ENCODE results near the gene IFI16.

Gene IFI16

GRCh38 chr1:159090286-159091179, 80.8 kb downstream of the IFI16 start:
- Histone ChIP-seq H4K91ac (ENCODE audit: low read length) (no peak overlapping the region), H2BK12ac (ENCODE audit: low read length in 2 of 2) (no peak overlapping the region), H2AK5ac (ENCODE audit: low read length, severe bottlenecking) (no peak overlapping the region), H3K4me2 (ENCODE audit: low read length, poor library complexity, severe bottlenecking) (no peak overlapping the region), H2BK15ac (ENCODE audit: low read depth, poor library complexity, severe bottlenecking) (no peak overlapping the region), H2AFZ (ENCODE audit: low read depth, low read length) (no peak overlapping the region), H3K4me3 (ENCODE audit: insufficient read depth in 1 of 2, low read depth in 1 of 2, low read length in 2 of 2) (no peak overlapping the region), H4K8ac (ENCODE audit: low read length) (no peak overlapping the region), H2BK120ac (ENCODE audit: low read depth, low read length) (no peak overlapping the region), H3K18ac (ENCODE audit: low read depth in 1 of 2, low read length in 2 of 2) (no peak overlapping the region), H3K36me3 (ENCODE audit: control insufficient read depth in 1 of 2, insufficient read depth in 2 of 2, low read depth in 1 of 2, low read length in 2 of 2) (no peaks in the 10 kb centered on the region), H3K9me3 (ENCODE audit: control insufficient read depth, low read length) (no peaks in the 10 kb centered on the region), H3K14ac (ENCODE audit: low read length in 2 of 2) (no peak overlapping the region), H3K79me1 (replicated peaks; ENCODE audit: low read length, poor library complexity, severe bottlenecking) (no peaks in the 10 kb centered on the region), H3K4me1 (ENCODE audit: control insufficient read depth, insufficient read depth, low read depth, low read length) (no peaks in the 10 kb centered on the region), H3K23ac (ENCODE audit: low read length in 2 of 2) (no peak overlapping the region), H3K4ac (ENCODE audit: low read depth in 1 of 2, low read length in 2 of 2) (no peak overlapping the region), H3K9ac (ENCODE audit: low read length) (no peak overlapping the region), H3K27ac (ENCODE audit: low read length, poor library complexity, severe bottlenecking) (no peak overlapping the region), H3K27me3 (ENCODE audit: control insufficient read depth in 1 of 2, insufficient read depth in 1 of 2, low read length in 2 of 2) (peaks cover 0 to 4% of the 10 kb centered on the region in 2 experiments), H2BK5ac (ENCODE audit: low read depth, low read length, poor library complexity, severe bottlenecking) (no peak overlapping the region)
- peak; percentile 41 for DNase-seq
- 97% methylated on average over 3 of the region's 4 CpGs for WGBS

- Histone ChIP-seq H3K9me3 (ENCODE audit: control insufficient read depth, low read length) (no peaks in the 10 kb centered on the region), H3K4me1 (ENCODE audit: control insufficient read depth, insufficient read depth, low read depth, low read length) (no peaks in the 10 kb centered on the region), H2AK5ac (ENCODE audit: low read length, severe bottlenecking) (no peak overlapping the region), H4K91ac (ENCODE audit: low read length) (no peak overlapping the region), H3K27me3 (ENCODE audit: control insufficient read depth in 1 of 2, insufficient read depth in 1 of 2, low read length in 2 of 2) (peaks cover 0 to 4% of the 10 kb centered on the region in 2 experiments), H3K4ac (ENCODE audit: low read depth in 1 of 2, low read length in 2 of 2) (no peak overlapping the region), H2BK12ac (ENCODE audit: low read length in 2 of 2) (no peak overlapping the region), H3K9ac (ENCODE audit: low read length) (peak overlapping the region; percentile 26), H3K36me3 (ENCODE audit: control insufficient read depth in 1 of 2, insufficient read depth in 2 of 2, low read depth in 1 of 2, low read length in 2 of 2) (no peaks in the 10 kb centered on the region), H2BK5ac (ENCODE audit: low read depth, low read length, poor library complexity, severe bottlenecking) (no peak overlapping the region), H3K79me1 (replicated peaks; ENCODE audit: low read length, poor library complexity, severe bottlenecking) (no peaks in the 10 kb centered on the region), H3K14ac (ENCODE audit: low read length in 2 of 2) (no peak overlapping the region), H3K23ac (ENCODE audit: low read length in 2 of 2) (no peak overlapping the region), H3K4me3 (ENCODE audit: insufficient read depth in 1 of 2, low read depth in 1 of 2, low read length in 2 of 2) (peak overlapping the region in 1 of 2 experiments; percentile 22), H3K4me2 (ENCODE audit: low read length, poor library complexity, severe bottlenecking) (no peak overlapping the region), H3K27ac (ENCODE audit: low read length, poor library complexity, severe bottlenecking) (no peak overlapping the region), H4K8ac (ENCODE audit: low read length) (no peak overlapping the region), H2BK120ac (ENCODE audit: low read depth, low read length) (no peak overlapping the region), H2BK15ac (ENCODE audit: low read depth, poor library complexity, severe bottlenecking) (no peak overlapping the region), H2AFZ (ENCODE audit: low read depth, low read length) (no peak overlapping the region), H3K18ac (ENCODE audit: low read depth in 1 of 2, low read length in 2 of 2) (no peak overlapping the region)
- peak; percentile 2 for DNase-seq
- 83% methylated on average over 2 of the region's 2 CpGs for WGBS
Observed at GRCh38 chr1:159091180-159091560, 81.5 kb downstream of the IFI16 start.

DNA sequence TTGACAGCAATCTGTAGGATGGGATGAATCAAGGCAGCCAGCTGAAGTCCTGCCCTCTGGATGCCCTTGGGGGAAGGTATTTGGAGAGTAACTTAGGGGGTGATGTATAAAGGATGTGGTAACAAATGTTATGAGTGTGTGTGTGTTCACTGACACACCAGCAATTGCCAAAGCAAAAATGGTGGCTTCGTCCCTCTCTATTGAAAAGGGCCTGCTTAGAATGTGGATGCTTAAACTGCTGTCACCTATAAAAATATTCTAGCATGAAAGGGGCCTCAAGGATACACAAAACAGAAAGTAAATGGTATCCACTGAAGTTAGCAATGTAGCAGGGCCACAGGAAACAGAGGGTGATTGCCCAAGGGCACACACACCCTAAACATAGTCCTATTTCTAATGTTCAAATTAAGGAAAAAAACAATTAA, 81.9 kb downstream of the IFI16 start:
- no peak overlapping the region for H2AFZ ChIP-seq (ENCODE audit: low read depth, low read length)
- H3K18ac ChIP-seq (ENCODE audit: low read depth in 1 of 2, low read length in 2 of 2), result peak overlapping the region in 1 of 2 experiments; percentile 47
- H2AK5ac ChIP-seq (ENCODE audit: low read length, severe bottlenecking), result no peak overlapping the region
- DNase-seq, result peak; percentile 61
- H3K27me3 ChIP-seq (ENCODE audit: control insufficient read depth in 1 of 2, insufficient read depth in 1 of 2, low read length in 2 of 2), result no peaks in the 10 kb centered on the region
- WGBS, result no CpG with 5 or more reads among the region's 1 CpG
- H2BK120ac ChIP-seq (ENCODE audit: low read depth, low read length), result no peak overlapping the region
- H3K9me3 ChIP-seq (ENCODE audit: control insufficient read depth, low read length), result no peaks in the 10 kb centered on the region
- no peak overlapping the region for H3K4me2 ChIP-seq (ENCODE audit: low read length, poor library complexity, severe bottlenecking)
- no peaks in the 10 kb centered on the region for H3K79me1 ChIP-seq (replicated peaks; ENCODE audit: low read length, poor library complexity, severe bottlenecking)
- peak overlapping the region in 1 of 2 experiments; percentile 22 for H3K4me3 ChIP-seq (ENCODE audit: insufficient read depth in 1 of 2, low read depth in 1 of 2, low read length in 2 of 2)
- H2BK5ac ChIP-seq (ENCODE audit: low read depth, low read length, poor library complexity, severe bottlenecking), result no peak overlapping the region
- H3K14ac ChIP-seq (ENCODE audit: low read length in 2 of 2), result no peak overlapping the region
- H3K4me1 ChIP-seq (ENCODE audit: control insufficient read depth, insufficient read depth, low read depth, low read length), result no peaks in the 10 kb centered on the region
- no peaks in the 10 kb centered on the region for H3K36me3 ChIP-seq (ENCODE audit: control insufficient read depth in 1 of 2, insufficient read depth in 2 of 2, low read depth in 1 of 2, low read length in 2 of 2)
- H3K27ac ChIP-seq (ENCODE audit: low read length, poor library complexity, severe bottlenecking), result no peak overlapping the region
- H2BK15ac ChIP-seq (ENCODE audit: low read depth, poor library complexity, severe bottlenecking), result no peak overlapping the region
- peak overlapping the region; percentile 26 for H3K9ac ChIP-seq (ENCODE audit: low read length)
- H4K8ac ChIP-seq (ENCODE audit: low read length), result peak overlapping the region; percentile 73
- peak overlapping the region; percentile 84 for H4K91ac ChIP-seq (ENCODE audit: low read length)
- H3K4ac ChIP-seq (ENCODE audit: low read depth in 1 of 2, low read length in 2 of 2), result no peak overlapping the region
- no peak overlapping the region for H2BK12ac ChIP-seq (ENCODE audit: low read length in 2 of 2)
- no peak overlapping the region for H3K23ac ChIP-seq (ENCODE audit: low read length in 2 of 2)

DNA sequence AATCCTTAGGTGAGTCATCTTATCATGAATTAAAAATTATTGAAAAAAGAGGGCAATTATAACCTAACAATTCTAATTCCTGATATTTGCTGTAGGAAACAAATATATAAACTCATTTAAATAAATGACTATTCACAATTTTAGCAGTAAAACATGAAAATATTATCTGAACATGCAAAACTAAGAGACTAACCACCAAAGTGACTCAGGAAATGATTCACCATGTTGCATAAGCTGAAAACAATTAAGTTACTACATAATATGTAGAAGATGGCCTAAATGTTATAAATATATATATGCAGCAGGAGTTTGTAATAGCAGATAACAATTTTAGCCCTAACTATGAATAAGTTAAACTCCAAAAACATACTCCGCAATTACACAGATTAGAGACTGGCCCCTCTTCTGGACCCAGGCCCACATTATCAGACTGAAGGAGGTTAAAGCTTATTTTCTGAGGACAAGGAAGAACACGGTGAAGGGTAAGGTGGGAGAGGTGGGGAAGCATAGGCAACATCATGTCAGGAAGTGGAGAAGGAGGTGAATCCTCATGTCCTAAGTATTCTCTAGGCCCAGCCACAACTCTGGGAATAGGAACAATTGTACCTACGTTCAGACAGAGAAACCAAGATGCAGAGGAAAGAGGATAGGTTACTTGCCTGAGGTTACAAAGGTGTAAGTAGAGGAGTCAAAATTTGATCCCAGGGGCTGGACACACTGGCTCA, 82.5 kb downstream of the IFI16 start:
- no peaks in the 10 kb centered on the region for H3K36me3 ChIP-seq (ENCODE audit: control insufficient read depth in 1 of 2, insufficient read depth in 2 of 2, low read depth in 1 of 2, low read length in 2 of 2)
- H2BK15ac ChIP-seq (ENCODE audit: low read depth, poor library complexity, severe bottlenecking), result no peak overlapping the region
- H2AK5ac ChIP-seq (ENCODE audit: low read length, severe bottlenecking), result no peak overlapping the region
- peak overlapping the region in 1 of 2 experiments; percentile 12 for H2BK12ac ChIP-seq (ENCODE audit: low read length in 2 of 2)
- DNase-seq, result peak; percentile 76
- H3K14ac ChIP-seq (ENCODE audit: low read length in 2 of 2), result no peak overlapping the region
- H3K27me3 ChIP-seq (ENCODE audit: control insufficient read depth in 1 of 2, insufficient read depth in 1 of 2, low read length in 2 of 2), result no peaks in the 10 kb centered on the region
- peak overlapping the region; percentile 56 for H4K8ac ChIP-seq (ENCODE audit: low read length)
- WGBS, result 36% methylated on average over 2 of the region's 3 CpGs
- H3K18ac ChIP-seq (ENCODE audit: low read depth in 1 of 2, low read length in 2 of 2), result peak overlapping the region in 1 of 2 experiments; percentile 11
- H3K79me1 ChIP-seq (replicated peaks; ENCODE audit: low read length, poor library complexity, severe bottlenecking), result no peaks in the 10 kb centered on the region
- H3K9ac ChIP-seq (ENCODE audit: low read length), result peak overlapping the region; percentile 28
- no peak overlapping the region for H3K4ac ChIP-seq (ENCODE audit: low read depth in 1 of 2, low read length in 2 of 2)
- H3K4me3 ChIP-seq (ENCODE audit: insufficient read depth in 1 of 2, low read depth in 1 of 2, low read length in 2 of 2), result peak overlapping the region in 1 of 2 experiments; percentile 22
- no peak overlapping the region for H2AFZ ChIP-seq (ENCODE audit: low read depth, low read length)
- H3K9me3 ChIP-seq (ENCODE audit: control insufficient read depth, low read length), result no peaks in the 10 kb centered on the region
- H4K91ac ChIP-seq (ENCODE audit: low read length), result peak overlapping the region; percentile 20
- no peak overlapping the region for H3K4me2 ChIP-seq (ENCODE audit: low read length, poor library complexity, severe bottlenecking)
- H3K4me1 ChIP-seq (ENCODE audit: control insufficient read depth, insufficient read depth, low read depth, low read length), result no peaks in the 10 kb centered on the region
- H2BK5ac ChIP-seq (ENCODE audit: low read depth, low read length, poor library complexity, severe bottlenecking), result no peak overlapping the region
- no peak overlapping the region for H2BK120ac ChIP-seq (ENCODE audit: low read depth, low read length)
- no peak overlapping the region for H3K27ac ChIP-seq (ENCODE audit: low read length, poor library complexity, severe bottlenecking)
- no peak overlapping the region for H3K23ac ChIP-seq (ENCODE audit: low read length in 2 of 2)

All from mesenchymal stem cell (in vitro differentiated cells and primary cell).